Astrocyte of the spinal cord (primary cell): Measurements from ENCODE around the gene LZTR1.

ENCODE experiments used
- DNase-seq: peaks from one replicate; pipeline ENCODE4 v3.0.0; 2011; ENCODE audit warnings: low read depth, low spot score
- H3K4me3 ChIP-seq: 2 replicates; pipeline ENCODE4 v1.5.1; 2011; ENCODE audit warnings: low read depth, mild to moderate bottlenecking, low read length, moderate library complexity
- in situ Hi-C: cut with HindIII; loops from 2 replicates; pipeline ENCODE4 v1.10.0; 2017; ENCODE audit warnings: low sequenced_read_pairs
- TF ChIP-seq, protein P1 (sequence below): IDR thresholded peaks from 2 replicates; pipeline ENCODE4 v1.5.1; 2012; ENCODE audit warnings: low read depth, mild to moderate bottlenecking, low read length, inconsistent platforms

Gene LZTR1

DNA sequence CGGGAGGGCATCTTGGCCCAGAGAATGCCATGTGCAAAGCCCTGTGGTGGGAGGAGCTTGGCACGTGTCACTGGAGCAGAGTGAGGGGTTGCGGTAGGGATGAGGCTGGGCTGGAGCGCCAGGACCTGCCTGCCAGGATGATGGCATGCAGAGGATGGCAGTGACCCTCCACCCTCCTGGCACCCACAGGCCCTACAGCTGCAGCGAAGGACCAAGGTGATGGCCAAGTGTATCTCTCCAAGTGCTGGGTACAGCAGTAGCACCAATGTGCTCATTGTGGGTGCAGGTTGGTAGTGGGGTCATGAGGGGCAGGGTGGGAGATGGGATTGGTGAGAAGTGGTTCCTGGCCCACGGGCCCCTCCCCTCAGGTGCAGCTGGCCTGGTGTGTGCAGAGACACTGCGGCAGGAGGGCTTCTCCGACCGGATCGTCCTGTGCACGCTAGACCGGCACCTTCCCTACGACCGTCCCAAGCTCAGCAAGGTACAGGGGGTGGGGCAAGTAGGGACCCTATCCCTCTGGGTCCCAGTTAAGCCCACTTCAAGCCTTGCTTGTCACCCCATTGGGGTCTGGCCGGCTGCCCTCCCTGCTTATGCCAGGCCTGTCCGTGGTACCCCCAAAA, 7.7 kb upstream of the LZTR1 start:
- H3K4me3 ChIP-seq, result no peak overlapping the region
- DNase-seq, result no peak
- in situ Hi-C loops, result no loop called here
- TF ChIP-seq, protein P1, sequence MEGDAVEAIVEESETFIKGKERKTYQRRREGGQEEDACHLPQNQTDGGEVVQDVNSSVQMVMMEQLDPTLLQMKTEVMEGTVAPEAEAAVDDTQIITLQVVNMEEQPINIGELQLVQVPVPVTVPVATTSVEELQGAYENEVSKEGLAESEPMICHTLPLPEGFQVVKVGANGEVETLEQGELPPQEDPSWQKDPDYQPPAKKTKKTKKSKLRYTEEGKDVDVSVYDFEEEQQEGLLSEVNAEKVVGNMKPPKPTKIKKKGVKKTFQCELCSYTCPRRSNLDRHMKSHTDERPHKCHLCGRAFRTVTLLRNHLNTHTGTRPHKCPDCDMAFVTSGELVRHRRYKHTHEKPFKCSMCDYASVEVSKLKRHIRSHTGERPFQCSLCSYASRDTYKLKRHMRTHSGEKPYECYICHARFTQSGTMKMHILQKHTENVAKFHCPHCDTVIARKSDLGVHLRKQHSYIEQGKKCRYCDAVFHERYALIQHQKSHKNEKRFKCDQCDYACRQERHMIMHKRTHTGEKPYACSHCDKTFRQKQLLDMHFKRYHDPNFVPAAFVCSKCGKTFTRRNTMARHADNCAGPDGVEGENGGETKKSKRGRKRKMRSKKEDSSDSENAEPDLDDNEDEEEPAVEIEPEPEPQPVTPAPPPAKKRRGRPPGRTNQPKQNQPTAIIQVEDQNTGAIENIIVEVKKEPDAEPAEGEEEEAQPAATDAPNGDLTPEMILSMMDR, result no peak

DNA sequence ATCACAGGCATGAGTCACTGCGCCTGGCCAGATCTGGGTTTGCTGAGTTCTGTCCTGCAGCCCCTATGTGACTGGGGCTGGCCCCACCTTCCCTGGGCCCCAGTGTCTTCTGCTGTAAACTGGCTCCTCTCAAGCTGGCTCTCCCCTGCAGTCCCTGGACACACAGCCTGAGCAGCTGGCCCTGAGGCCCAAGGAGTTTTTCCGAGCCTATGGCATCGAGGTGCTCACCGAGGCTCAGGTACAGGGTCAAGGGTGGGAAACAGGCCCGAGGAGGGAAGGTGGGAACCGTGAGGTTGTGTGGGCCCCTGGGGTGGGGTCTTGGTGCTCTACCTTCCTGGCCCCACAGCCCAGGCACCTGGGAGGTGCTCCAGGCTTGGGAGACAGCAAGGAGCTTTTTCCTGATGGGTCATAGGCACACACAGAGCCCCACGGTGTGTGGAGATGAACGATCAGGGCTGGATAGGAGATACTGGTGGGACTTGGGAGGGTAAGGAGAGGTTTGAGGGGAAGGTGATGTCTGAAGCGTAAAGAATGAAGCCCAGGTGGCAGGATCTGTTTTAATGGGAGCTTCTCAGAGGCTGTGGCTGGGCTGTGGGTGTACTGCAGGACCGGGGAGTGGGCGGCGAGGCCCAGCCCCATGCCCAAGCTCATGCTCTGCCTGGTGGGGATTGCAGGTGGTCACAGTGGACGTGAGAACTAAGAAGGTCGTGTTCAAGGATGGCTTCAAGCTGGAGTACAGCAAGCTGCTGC, 6.4 kb upstream of the LZTR1 start:
- TF ChIP-seq, protein P1, result no peak

DNA sequence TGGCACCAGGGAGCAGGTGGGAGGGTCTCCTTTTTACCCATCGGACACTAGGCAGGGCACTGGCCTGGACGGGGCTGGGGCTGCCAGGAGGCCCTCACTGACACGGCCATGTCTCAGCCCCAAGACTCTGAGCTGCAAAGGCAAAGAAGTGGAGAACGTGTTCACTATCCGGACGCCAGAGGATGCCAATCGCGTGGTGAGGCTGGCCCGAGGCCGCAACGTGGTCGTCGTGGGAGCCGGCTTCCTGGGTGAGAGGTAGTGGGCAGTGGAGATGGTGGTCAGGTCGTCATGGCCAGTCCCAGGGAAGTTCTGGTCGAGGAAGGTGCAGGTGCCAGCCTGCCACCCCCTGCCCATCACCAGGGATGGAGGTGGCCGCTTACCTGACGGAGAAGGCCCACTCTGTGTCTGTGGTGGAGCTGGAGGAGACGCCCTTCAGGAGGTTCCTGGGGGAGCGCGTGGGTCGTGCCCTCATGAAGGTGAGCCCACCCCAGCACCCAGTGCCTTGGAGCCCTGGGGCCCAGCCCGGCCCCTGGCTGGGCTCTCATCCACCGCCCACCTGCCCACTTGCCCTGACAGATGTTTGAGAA, 5.7 kb upstream of the LZTR1 start:
- TF ChIP-seq, protein P1, result no peak
- H3K4me3 ChIP-seq, result no peak overlapping the region
- in situ Hi-C loops, result no loop called here
- no peak for DNase-seq

More for the DNA sequence above, 6.4 kb upstream of the LZTR1 start:
- in situ Hi-C loops, result no loop called here
- no peak for DNase-seq
- H3K4me3 ChIP-seq, result no peak overlapping the region

DNA sequence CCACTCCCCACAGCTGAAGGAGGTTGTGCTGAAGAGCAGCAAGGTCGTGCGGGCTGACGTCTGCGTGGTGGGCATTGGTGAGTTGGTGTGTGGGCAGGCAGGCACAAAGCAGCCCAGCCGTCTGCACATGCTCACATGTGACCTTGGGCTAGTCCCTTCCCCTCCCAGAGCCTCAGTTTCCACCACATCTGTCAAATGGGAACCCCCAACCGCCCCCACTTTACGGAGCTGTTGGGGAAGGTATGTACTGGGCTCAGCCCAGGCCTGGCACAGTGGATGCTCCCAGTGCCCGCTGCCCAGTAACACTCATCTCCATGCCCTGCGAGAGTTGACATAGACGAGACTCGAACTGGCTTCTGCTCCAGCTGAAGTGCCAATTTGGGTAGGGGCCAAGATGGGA, 5.1 kb upstream of the LZTR1 start:
- no peak for DNase-seq
- TF ChIP-seq, protein P1, result no peak
- in situ Hi-C loops, result no loop called here
- H3K4me3 ChIP-seq, result no peak overlapping the region

DNA sequence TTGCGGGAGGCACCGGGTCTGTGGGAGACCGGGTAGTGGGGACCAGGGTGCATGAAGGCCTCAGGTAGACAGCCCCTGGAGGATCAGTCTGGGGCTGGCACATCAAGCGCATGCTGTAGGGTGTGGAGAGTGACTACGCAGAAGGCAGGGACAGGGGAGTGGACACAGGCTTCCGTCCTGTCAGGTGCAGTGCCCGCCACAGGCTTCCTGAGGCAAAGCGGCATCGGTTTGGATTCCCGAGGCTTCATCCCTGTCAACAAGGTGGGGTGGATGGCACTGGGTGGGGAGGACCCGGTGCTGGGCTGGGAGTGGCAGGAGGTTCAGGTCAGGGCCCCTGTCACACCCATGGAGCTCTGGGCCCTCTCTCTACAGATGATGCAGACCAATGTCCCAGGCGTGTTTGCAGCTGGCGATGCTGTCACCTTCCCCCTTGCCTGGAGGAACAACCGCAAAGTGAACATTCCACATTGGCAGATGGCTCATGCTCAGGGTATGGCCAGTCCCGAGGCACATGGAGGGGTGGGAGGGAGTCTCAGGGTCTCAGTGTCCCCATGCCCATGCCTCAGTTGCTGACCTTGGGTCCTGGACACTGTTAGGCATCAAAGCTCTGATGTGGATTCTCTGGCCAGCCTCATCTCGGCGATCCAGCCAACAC, 4.5 kb upstream of the LZTR1 start:
- DNase-seq, result no peak
- in situ Hi-C loops, result no loop called here
- H3K4me3 ChIP-seq, result no peak overlapping the region
- TF ChIP-seq, protein P1, result no peak

DNA sequence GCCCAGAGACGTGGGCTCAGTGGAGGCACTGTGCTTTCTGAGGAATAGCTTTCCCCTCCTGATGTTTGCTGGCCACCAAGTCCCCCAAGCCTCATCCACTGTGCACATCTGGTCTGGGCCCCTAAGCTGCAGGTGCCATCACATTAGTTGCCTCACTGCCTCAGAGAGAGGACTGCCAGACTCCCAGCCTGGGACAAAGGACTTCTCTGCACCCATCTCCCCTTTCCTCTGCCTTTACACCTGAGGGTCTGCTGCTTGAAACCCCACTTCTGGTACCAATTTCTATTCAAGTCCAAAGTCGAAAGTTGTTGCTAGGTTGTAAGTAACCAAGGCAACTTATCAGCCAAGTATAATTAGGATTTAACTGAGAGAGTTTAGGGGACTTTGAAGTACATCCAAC, 3.7 kb upstream of the LZTR1 start:
- TF ChIP-seq, protein P1, result no peak
- DNase-seq, result no peak
- no peak overlapping the region for H3K4me3 ChIP-seq
- in situ Hi-C loops, result no loop called here
